ENCODE measurements around the gene FBXW5. TPM values are rescaled to one million over a fixed set of nuclear protein-coding genes. Genes with fewer than 3 reads are reported as not detected.

The FBXW5 gene
- total RNA-seq, 1 experiment from 2014 or later, result 62.2 TPM

DNA sequence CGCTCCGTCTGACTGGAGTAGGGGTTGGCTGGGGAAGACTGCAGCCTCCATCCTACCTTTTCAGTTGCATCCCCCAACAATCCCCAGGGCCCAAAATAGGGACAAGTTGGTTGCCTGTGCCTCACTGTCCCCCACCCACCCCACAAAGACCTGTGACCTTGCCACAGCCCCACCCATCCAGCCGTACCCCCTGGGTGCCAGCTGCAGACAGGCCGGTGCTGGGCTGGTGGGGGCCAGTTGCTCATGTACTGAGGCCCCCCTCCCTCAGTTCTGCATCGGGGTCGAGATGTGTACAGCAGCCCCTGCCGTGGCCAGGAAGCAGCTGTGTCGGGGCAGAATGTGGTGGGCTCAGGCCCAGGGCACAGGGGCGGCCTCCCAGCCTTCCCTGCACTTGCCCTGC lies 38.6 kb upstream of the FBXW5 start:
- no peak overlapping the region for H2AK5ac ChIP-seq (ENCODE audit: insufficient read length, low read length)
- no peaks in the 10 kb centered on the region; the same call in 1 of the 2 replicates for H3K4me1 ChIP-seq (ENCODE audit: insufficient read depth, low read length)
- no peak overlapping the region for H2BK120ac ChIP-seq (ENCODE audit: low read depth, low read length, poor library complexity, severe bottlenecking)
- H3K23me2 ChIP-seq (ENCODE audit: insufficient read length, low read depth, low read length, poor library complexity, severe bottlenecking), result peaks cover 3% of the 10 kb centered on the region
- no peaks in the 10 kb centered on the region for H3K79me2 ChIP-seq (ENCODE audit: insufficient read depth, low read length)
- no peak overlapping the region for H3K18ac ChIP-seq (ENCODE audit: insufficient read length, low read depth, low read length)
- H3K36me3 Mint-ChIP-seq (ENCODE audit: insufficient read depth in 1 of 3, low read depth in 3 of 3), result peaks cover 0 to 3% (median 0%) of the 10 kb centered on the region in 3 experiments; a peak in 1 of 7 replicates
- no peak overlapping the region for H3K27ac Mint-ChIP-seq
- no peak overlapping the region for H3T11ph ChIP-seq (ENCODE audit: low read length)
- no peak overlapping the region for H3K4me3 Mint-ChIP-seq
- H2AFZ ChIP-seq (ENCODE audit: low read length), result no peak overlapping the region
- H4K20me1 ChIP-seq (ENCODE audit: control insufficient read depth, insufficient read depth, insufficient read length), result no peaks in the 10 kb centered on the region
- WGBS (ENCODE audit: extremely low coverage, insufficient read length, low lambda C conversion rate), result no CpG with 5 or more reads among the region's 9 CpGs
- H3K79me1 ChIP-seq (ENCODE audit: insufficient read depth, low read depth, low read length, poor library complexity, severe bottlenecking), result no peaks in the 10 kb centered on the region
- no peak overlapping the region for H3K27ac ChIP-seq (ENCODE audit: insufficient read length, low read depth, low read length)
- H3K9ac ChIP-seq (ENCODE audit: extremely low read depth, insufficient read length, low read length), result no peak overlapping the region
- H3K14ac ChIP-seq (ENCODE audit: insufficient read depth, low read length), result no peak overlapping the region
- no peak overlapping the region for H3K56ac ChIP-seq (ENCODE audit: insufficient read length, low read depth, low read length)
- no peak overlapping the region for H2BK15ac ChIP-seq (ENCODE audit: low read depth, low read length)
- DNase-seq, result no peak
- H3K23ac ChIP-seq (ENCODE audit: insufficient read length, low read depth, low read length), result no peak overlapping the region
- H3K27me3 Mint-ChIP-seq (ENCODE audit: low read depth), result peaks cover 4% of the 10 kb centered on the region
- H3K4me2 ChIP-seq (ENCODE audit: insufficient read depth, insufficient read length, low read length), result no peak overlapping the region
- H3K27me3 ChIP-seq (ENCODE audit: insufficient read depth, low read length), result no peaks in the 10 kb centered on the region
- no peak overlapping the region for H2BK20ac ChIP-seq (ENCODE audit: low read depth, low read length, poor library complexity, severe bottlenecking)
- no peak overlapping the region for H4K91ac ChIP-seq (ENCODE audit: insufficient read length, low read depth, low read length)
- H3K9me3 Mint-ChIP-seq, result no peaks in the 10 kb centered on the region
- H3K9me3 ChIP-seq (ENCODE audit: control insufficient read depth, low read depth, low read length), result no peaks in the 10 kb centered on the region
- H2BK12ac ChIP-seq (ENCODE audit: insufficient read length, low read depth, low read length), result no peak overlapping the region
- no peak for TF ChIP-seq CTCF (conservative IDR thresholded peaks at IDR 0.05)
- no peak overlapping the region for H3K4ac ChIP-seq (ENCODE audit: low read depth, low read length)
- no peak overlapping the region for H4K8ac ChIP-seq (replicated peaks; ENCODE audit: insufficient read length, low read depth, low read length)
- no peak overlapping the region for H2BK5ac ChIP-seq (ENCODE audit: insufficient read length, low read length)
- H3K4me1 Mint-ChIP-seq, result peaks cover 0 to 8% of the 10 kb centered on the region in 2 experiments; a peak in 2 of 4 replicates
- no peak overlapping the region for H4K5ac ChIP-seq (ENCODE audit: insufficient read length, low read depth, low read length)
